ENCODE data around the gene DYNC2LI1. TPM values are rescaled to one million over a fixed set of nuclear protein-coding genes. Genes with fewer than 3 reads are reported as not detected.

Gene DYNC2LI1
- total RNA-seq (2022; extraction: Qiagen RNA extraction), result 15.4 to 19.7 TPM (median 17.3 TPM) in 5 replicates

GRCh38 chr2:43773876-43774613 lies at the start of gene DYNC2LI1:
TSS of gene DYNC2LI1 (plus strand) at chr2:43774039. CDS start at chr2:43774139, 100 bp downstream.

DNA sequence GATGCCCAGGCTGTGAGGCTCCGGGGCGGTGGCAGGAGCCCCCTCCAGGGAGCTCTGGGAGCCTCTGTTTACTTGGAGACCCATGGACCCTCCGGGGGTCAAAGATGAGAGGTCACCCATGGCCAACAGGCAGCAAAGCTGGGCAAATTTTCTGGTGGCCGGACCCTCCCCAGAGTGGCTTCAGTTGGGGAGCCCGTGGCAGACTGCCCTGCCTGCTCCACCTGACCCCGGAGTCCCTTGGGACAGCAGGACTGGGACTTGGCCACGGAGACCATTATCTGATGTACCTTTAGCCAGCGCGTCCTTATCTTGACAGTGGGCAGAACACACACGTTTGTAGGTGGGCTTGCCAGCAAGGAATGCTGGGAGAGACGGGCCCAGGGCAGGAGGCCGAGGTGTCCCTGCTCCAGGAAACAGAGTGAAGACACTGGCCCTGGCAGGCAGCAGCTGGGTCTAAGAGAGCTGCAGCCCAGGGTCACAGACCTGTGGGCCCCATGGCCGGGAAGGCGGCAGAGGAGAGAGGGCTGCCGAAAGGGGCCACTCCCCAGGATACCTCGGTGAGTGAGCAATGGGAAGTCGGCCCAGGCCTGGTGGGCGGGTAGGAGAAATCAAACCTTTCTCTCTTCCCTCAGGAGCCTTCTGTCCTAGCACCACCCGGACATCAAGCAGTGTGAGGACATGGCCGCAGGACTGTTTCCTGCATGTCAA lies 64.9 kb downstream of the DYNC2LI1 start, which contains the start of the genes ABCG5 and ABCG8:
TSS of gene ABCG5 (minus strand) at position 280 of the 708 bp plus-strand sequence. CDS start at position 120, 160 bp downstream.
TSS of gene ABCG8 (plus strand) at position 412 of the 708 bp plus-strand sequence. CDS start at position 495, 83 bp downstream.

Other genes with a start within 250 kb of the DYNC2LI1 start
- 16.6 to 25.2 TPM (median 21.6 TPM) in 5 replicates for gene THADA, start 178.0 kb upstream of the DYNC2LI1 start, total RNA-seq (2022; extraction: Qiagen RNA extraction)
- 1.6 to 2.1 TPM (median 1.9 TPM) in 5 replicates for gene PLEKHH2, start 136.8 kb upstream of the DYNC2LI1 start, total RNA-seq (2022; extraction: Qiagen RNA extraction)
- 1.5 to 2.6 TPM (median 2.4 TPM) in 5 replicates for gene C1GALT1C1L, start 97.6 kb upstream of the DYNC2LI1 start, total RNA-seq (2022; extraction: Qiagen RNA extraction)
- not detected in 5 replicates for gene ABCG5, start 64.8 kb downstream of the DYNC2LI1 start, total RNA-seq (2022; extraction: Qiagen RNA extraction)
- not detected in 5 replicates for gene ABCG8, start 64.9 kb downstream of the DYNC2LI1 start, total RNA-seq (2022; extraction: Qiagen RNA extraction)
- 84.2 to 96.5 TPM (median 92.1 TPM) in 5 replicates for gene LRPPRC, start 221.9 kb downstream of the DYNC2LI1 start, total RNA-seq (2022; extraction: Qiagen RNA extraction)

Measured in A549 treated with AZD2906 at 1 μM for 4 hours (cell line).